SK-N-SH treated with all-trans-retinoic acid at 6 μM for 48 hours (cell line): ENCODE results near the gene NCK2.

Experiments used
- ARNTL ChIP-seq: fragments of 450-650 bp; formaldehyde crosslinking; IDR thresholded peaks from 2 replicates; pipeline ENCODE4 v1.5.0; 2020; ENCODE audit warnings: low read depth, mild to moderate bottlenecking, moderate library complexity, borderline replicate concordance
- ESRRG ChIP-seq: fragments of 250-450 bp; sonication (Bioruptor Pico); IDR thresholded peaks from 2 replicates; pipeline ENCODE4 v1.6.1; 2021; ENCODE audit warnings: mild to moderate bottlenecking
- ISL1 ChIP-seq: fragments of 250-450 bp; sonication (Bioruptor Pico); IDR thresholded peaks from 2 replicates; pipeline ENCODE4 v2.1.2; 2022; ENCODE audit warnings: mild to moderate bottlenecking, moderate library complexity
- OSR1 ChIP-seq: fragments of 250-450 bp; sonication (Bioruptor Pico); IDR thresholded peaks from 2 replicates; pipeline ENCODE4 v1.8.0; 2022; ENCODE audit warnings: moderate library complexity, mild to moderate bottlenecking, inconsistent platforms
- RARB ChIP-seq: fragments of 250-450 bp; sonication (Bioruptor Pico); IDR thresholded peaks from 2 replicates; pipeline ENCODE4 v1.8.0; 2021; ENCODE audit warnings: mild to moderate bottlenecking, moderate library complexity
- SNAI2 ChIP-seq: fragments of 250-450 bp; sonication (Bioruptor Pico); IDR thresholded peaks from 2 replicates; pipeline ENCODE4 v1.5.0; 2020; ENCODE audit warnings: mild to moderate bottlenecking, moderate library complexity
- TOX ChIP-seq: fragments of 250-450 bp; sonication (Bioruptor Pico); IDR thresholded peaks from 2 replicates; pipeline ENCODE4 v1.8.0; 2021; ENCODE audit warnings: mild to moderate bottlenecking, moderate library complexity, borderline replicate concordance
- ZC3H10 ChIP-seq: fragments of 250-450 bp; sonication (Bioruptor Pico); IDR thresholded peaks from 2 replicates; pipeline ENCODE4 v1.5.1; 2021; ENCODE audit warnings: mild to moderate bottlenecking, moderate library complexity
- ZFP3 ChIP-seq: fragments of 250-450 bp; sonication (Bioruptor Pico); IDR thresholded peaks from 2 replicates; pipeline ENCODE4 v1.5.0; 2020; ENCODE audit warnings: mild to moderate bottlenecking, moderate library complexity
- ZNF70 ChIP-seq: fragments of 450-650 bp; formaldehyde crosslinking; IDR thresholded peaks from 2 replicates; pipeline ENCODE4 v1.5.0; 2020; ENCODE audit warnings: mild to moderate bottlenecking, moderate library complexity
- ZNF8 ChIP-seq: fragments of 450-650 bp; formaldehyde crosslinking; IDR thresholded peaks from 2 replicates; pipeline ENCODE4 v1.5.0; 2020; ENCODE audit warnings: mild to moderate bottlenecking, moderate library complexity
- TF ChIP-seq, protein P1 (sequence below): fragments of 250-450 bp; sonication (Bioruptor Pico); IDR thresholded peaks from 2 replicates; pipeline ENCODE4 v1.8.0; 2020; ENCODE audit warnings: mild to moderate bottlenecking, moderate library complexity, borderline replicate concordance
- TF ChIP-seq, protein P2 (sequence below): fragments of 250-450 bp; sonication (Bioruptor Pico); IDR thresholded peaks from 2 replicates; pipeline ENCODE4 v1.5.1; 2020; ENCODE audit warnings: low read depth, mild to moderate bottlenecking, moderate library complexity

DNA sequence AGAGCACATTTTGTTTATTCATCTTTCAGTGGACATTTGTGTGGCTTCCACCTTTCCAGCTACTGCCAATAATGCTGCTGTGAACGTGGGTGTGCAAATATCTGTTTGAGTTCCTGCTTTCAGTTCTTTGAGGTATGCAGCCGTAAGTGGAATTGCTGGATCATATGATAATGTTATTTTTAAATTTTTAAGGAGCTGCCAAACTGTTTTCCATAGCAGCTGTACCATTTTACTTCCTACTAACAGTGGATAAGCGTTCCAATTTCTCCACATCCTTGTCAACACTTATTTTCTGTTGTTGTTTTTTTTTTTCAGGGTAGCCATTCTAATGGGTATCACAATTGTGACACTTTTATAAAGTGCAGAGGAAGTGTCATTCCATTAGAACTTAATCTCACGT lies 162.5 kb downstream of the NCK2 start:
- no peak for TF ChIP-seq ZNF8 (CRISPR knock-in tag)
- TF ChIP-seq ZNF70 (CRISPR knock-in tag), result no peak
- TF ChIP-seq RARB (CRISPR knock-in tag), result no peak
- TF ChIP-seq, protein P1, sequence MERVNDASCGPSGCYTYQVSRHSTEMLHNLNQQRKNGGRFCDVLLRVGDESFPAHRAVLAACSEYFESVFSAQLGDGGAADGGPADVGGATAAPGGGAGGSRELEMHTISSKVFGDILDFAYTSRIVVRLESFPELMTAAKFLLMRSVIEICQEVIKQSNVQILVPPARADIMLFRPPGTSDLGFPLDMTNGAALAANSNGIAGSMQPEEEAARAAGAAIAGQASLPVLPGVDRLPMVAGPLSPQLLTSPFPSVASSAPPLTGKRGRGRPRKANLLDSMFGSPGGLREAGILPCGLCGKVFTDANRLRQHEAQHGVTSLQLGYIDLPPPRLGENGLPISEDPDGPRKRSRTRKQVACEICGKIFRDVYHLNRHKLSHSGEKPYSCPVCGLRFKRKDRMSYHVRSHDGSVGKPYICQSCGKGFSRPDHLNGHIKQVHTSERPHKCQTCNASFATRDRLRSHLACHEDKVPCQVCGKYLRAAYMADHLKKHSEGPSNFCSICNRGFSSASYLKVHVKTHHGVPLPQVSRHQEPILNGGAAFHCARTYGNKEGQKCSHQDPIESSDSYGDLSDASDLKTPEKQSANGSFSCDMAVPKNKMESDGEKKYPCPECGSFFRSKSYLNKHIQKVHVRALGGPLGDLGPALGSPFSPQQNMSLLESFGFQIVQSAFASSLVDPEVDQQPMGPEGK, result no peak
- TF ChIP-seq, protein P2, sequence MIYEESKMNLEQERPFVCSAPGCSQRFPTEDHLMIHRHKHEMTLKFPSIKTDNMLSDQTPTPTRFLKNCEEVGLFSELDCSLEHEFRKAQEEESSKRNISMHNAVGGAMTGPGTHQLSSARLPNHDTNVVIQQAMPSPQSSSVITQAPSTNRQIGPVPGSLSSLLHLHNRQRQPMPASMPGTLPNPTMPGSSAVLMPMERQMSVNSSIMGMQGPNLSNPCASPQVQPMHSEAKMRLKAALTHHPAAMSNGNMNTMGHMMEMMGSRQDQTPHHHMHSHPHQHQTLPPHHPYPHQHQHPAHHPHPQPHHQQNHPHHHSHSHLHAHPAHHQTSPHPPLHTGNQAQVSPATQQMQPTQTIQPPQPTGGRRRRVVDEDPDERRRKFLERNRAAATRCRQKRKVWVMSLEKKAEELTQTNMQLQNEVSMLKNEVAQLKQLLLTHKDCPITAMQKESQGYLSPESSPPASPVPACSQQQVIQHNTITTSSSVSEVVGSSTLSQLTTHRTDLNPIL (CRISPR knock-in tag), result no peak
- no peak for TF ChIP-seq SNAI2 (CRISPR knock-in tag)
- no peak for TF ChIP-seq ARNTL
- no peak for TF ChIP-seq ZC3H10 (CRISPR knock-in tag)
- no peak for TF ChIP-seq OSR1 (CRISPR knock-in tag)
- TF ChIP-seq ZFP3, result no peak
- TF ChIP-seq TOX (CRISPR knock-in tag), result no peak
- no peak for TF ChIP-seq ISL1 (CRISPR knock-in tag)
- TF ChIP-seq ESRRG (CRISPR knock-in tag), result no peak
